Activated CD4-positive, alpha-beta T cell treated with anti-CD3 and anti-CD28 coated beads, Interleukin-2, amount 10 ng/mL, durations not matched to agents 7 days and 5 days (primary cell): ENCODE measurements around the gene MLLT6. TPM values are rescaled to one million over a fixed set of nuclear protein-coding genes. Genes with fewer than 3 reads are reported as not detected.

Experiments
- CTCF ChIA-PET: fragments of 350-600 bp; sonication (Branson Sonifier 250); formaldehyde crosslinking; loops from one replicate; lab custom pipeline; 2021; ENCODE audit warnings: antibody characterized with exemption; lab: Charles Lee
- POLR2A ChIA-PET: fragments of 350-600 bp; sonication (Branson Sonifier 250); formaldehyde crosslinking; loops from one replicate; lab custom pipeline; 2021; ENCODE audit warnings: antibody characterized with exemption; lab: Charles Lee
- DNase-seq: peaks from one replicate; pipeline ENCODE4 v3.0.0-alpha.2; 2020
- H3K27ac Mint-ChIP-seq: one replicate; pipeline ENCODE4 v1.8.0; 2021; ENCODE audit warnings: mild to moderate bottlenecking, moderate library complexity, mixed read lengths
- H3K27me3 Mint-ChIP-seq: one replicate; pipeline ENCODE4 v1.8.0; 2021; ENCODE audit warnings: mixed read lengths
- H3K36me3 Mint-ChIP-seq: one replicate; pipeline ENCODE4 v1.8.0; 2021; ENCODE audit warnings: low read depth, mixed read lengths
- H3K4me1 Mint-ChIP-seq: one replicate; pipeline ENCODE4 v1.8.0; 2021; ENCODE audit warnings: mixed read lengths
- H3K4me3 Mint-ChIP-seq: one replicate; pipeline ENCODE4 v1.8.0; 2021; ENCODE audit warnings: mild to moderate bottlenecking, moderate library complexity, mixed read lengths
- H3K9me3 Mint-ChIP-seq: one replicate; pipeline ENCODE4 v1.8.0; 2021; ENCODE audit warnings: mixed read lengths
- total RNA-seq, 2 experiments: library from RNA; stranded (reverse); gene quantifications; one replicate each; pipeline ENCODE4 v1.2.3, GENCODE V29; 2021

Gene MLLT6
- total RNA-seq, 2 experiments from 2014 or later, result 251 to 264 TPM

DNA sequence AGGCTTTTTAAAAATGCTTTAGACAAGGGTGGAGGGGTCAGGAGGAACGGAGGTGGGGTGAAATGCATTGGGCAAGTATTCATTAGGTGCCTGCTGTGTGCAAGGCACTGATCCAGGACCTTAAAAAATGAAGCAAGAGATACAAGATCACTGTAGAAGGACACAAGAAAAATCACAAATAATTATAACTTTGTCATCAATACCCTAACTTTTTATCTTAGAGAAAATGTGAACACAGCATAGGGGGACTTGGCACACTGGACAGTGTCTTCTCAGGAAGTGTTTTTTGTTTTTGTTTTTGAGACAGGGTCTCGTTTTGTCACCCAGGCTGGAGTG lies 37.3 kb upstream of the MLLT6 start:
- DNase-seq, result no peak
- H3K9me3 Mint-ChIP-seq, result no peaks in the 10 kb centered on the region
- CTCF ChIA-PET, result interaction anchor here (0.6 to 3.1 kb wide), 17 partner anchors 9 to 319 kb away, joined by 3 to 32 read pairs (median 4); no protein-coding TSS in a partner anchor
- no peak overlapping the region for H3K4me3 Mint-ChIP-seq
- H3K27me3 Mint-ChIP-seq, result peaks cover 56% of the 10 kb centered on the region
- H3K36me3 Mint-ChIP-seq, result no peaks in the 10 kb centered on the region
- H3K27ac Mint-ChIP-seq, result no peak overlapping the region
- POLR2A ChIA-PET, result no interaction called here
- H3K4me1 Mint-ChIP-seq, result peaks cover 12% of the 10 kb centered on the region

DNA sequence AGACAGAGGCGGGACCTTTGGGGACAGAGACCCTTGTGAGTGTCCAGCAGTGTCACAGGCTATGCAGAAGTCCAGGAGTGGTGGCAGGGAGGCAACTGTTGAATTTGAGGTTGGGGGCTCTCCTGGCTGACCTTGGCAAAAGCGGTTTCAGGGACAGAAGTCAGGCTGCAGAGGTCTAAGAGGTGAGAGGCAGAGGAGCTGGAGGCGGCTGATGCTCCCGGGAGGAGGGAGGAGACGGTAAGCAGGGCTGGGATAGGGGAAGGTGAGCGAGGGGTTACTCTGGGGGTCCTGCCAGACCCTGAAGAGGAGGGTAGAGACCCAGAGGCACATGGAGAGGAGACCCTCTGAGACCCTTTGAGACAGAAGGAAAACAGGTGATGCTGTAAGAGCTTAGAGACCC lies 35.6 kb upstream of the MLLT6 start:
- DNase-seq, result no peak
- H3K36me3 Mint-ChIP-seq, result no peaks in the 10 kb centered on the region
- H3K27me3 Mint-ChIP-seq, result peaks cover 57% of the 10 kb centered on the region
- no peaks in the 10 kb centered on the region for H3K9me3 Mint-ChIP-seq
- H3K4me3 Mint-ChIP-seq, result no peak overlapping the region
- ChIA-PET CTCF (interaction anchor here (1.2 to 2.9 kb wide), 4 partner anchors 65 to 127 kb away, joined by 3 to 32 read pairs (median 4); no protein-coding TSS in a partner anchor), POLR2A (no interaction called here)
- H3K4me1 Mint-ChIP-seq, result peaks cover 15% of the 10 kb centered on the region
- no peak overlapping the region for H3K27ac Mint-ChIP-seq

DNA sequence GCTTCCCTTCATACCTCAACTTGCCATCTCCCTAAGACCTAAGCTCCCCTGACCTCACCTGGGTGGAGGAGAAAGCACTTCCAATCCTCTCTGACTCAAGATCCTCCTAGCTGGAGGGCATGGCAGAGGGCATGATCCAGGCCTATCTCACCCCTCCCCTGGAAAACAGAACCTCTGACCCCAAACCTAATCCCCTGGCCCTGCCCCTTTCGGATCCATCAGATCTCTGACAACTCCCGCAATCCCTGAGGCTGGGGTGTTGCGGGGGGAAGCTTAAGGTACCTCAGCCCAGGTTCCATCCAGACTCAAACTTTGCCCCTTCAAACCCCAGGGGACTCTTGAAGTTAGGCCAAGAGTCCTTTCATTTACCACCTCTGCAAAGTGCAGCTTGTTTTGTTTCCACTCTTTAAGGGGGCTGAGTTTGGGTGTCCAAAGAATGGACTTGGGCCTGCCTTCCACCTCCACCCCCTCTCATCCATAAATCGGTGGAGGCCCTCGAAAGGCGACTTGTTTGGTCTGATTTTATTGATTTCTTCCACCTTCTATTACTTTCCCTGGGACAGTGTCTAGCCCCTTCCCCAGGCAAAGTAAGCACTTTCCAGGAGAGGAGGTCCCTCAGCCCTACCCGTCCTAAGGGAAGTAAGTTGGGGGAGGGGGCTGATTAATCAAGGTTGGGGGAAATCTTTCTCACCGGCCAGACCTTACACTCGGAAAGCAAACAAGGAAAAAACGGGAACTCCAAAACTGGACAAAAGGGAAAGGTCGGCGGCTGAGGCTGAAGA lies 32.9 kb upstream of the MLLT6 start:
- Mint-ChIP-seq H3K4me3 (peak overlapping the region; percentile 41), H3K9me3 (no peaks in the 10 kb centered on the region), H3K27ac (no peak overlapping the region), H3K36me3 (no peaks in the 10 kb centered on the region), H3K27me3 (peaks cover 53% of the 10 kb centered on the region), H3K4me1 (peaks cover 36% of the 10 kb centered on the region)
- CTCF ChIA-PET, result interaction anchor here (0.6 to 0.9 kb wide), 2 partner anchors 9 to 131 kb away, joined by 3 to 4 read pairs; no protein-coding TSS in a partner anchor
- no peak for DNase-seq
- POLR2A ChIA-PET, result no interaction called here

DNA sequence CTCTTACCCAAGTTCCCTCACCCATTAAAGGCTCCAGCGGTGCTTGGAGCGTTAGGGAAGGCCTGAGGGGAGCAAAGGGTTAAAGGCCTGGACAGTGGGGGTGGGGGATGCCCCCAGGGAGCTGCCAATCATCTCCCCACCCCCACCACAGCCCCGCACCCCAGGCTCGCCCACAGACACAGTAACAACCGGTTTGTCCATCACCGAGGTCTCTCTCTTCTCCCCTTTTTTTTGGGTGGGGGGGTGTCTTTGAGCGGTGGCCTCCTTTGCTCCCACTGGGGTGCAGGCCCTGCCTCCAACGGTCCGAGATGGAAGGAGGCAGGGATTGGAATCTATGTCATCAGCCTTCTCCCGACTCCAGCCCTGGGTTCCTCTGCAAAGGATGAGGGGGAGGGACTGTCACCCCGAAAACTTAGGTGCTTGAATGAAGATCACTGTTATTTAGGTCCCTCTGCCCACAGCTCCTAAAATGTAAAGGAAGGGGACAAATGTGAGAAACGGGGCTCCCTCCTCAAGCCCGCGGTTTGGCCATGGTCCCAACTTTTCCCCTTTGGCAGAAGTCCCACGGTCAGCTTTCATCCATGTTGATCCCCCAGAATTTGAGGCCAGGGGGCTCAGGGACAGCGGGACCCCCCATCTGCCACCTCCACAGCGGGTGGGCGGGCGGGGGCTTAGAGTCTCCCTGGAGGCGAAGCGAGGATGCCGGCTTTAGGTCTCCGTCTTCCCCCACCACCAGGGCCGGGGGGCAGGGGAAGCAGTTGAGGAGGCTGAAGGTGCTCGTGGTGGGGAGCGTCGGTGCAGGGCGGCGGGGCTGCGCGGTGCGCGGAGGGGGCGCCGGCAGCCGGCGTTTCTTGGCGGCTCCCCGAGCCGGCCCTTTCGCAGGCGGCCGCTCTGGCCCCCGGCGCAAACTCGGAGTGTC lies 32.0 kb upstream of the MLLT6 start:
- Mint-ChIP-seq H3K4me1 (peaks cover 41% of the 10 kb centered on the region), H3K9me3 (no peaks in the 10 kb centered on the region), H3K27ac (peak overlapping the region; percentile 50), H3K27me3 (peaks cover 46% of the 10 kb centered on the region), H3K4me3 (peak overlapping the region; percentile 22), H3K36me3 (no peaks in the 10 kb centered on the region)
- POLR2A ChIA-PET, result no interaction called here
- CTCF ChIA-PET, result interaction anchor here (1.8 to 6.0 kb wide), 2 partner anchors 63 to 115 kb away, joined by 6 to 57 read pairs; no protein-coding TSS in a partner anchor
- no peak for DNase-seq

DNA sequence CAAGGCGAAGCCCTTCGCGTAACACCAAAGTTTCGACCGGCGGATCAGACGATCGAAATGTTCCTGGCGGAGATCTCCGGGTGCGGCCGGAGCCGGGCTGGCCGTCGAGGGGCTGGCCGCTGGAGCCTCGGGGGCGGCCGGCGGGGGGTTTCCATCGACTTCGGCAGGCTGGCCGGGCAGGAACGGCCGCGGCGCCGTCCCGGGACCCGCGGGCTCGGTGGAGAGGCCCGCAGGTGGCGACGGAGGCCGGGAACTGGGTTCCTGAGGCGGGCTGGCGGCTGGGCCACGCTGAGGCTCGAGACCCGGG lies 31.4 kb upstream of the MLLT6 start:
- no peak overlapping the region for H3K27ac Mint-ChIP-seq
- no peaks in the 10 kb centered on the region for H3K9me3 Mint-ChIP-seq
- H3K36me3 Mint-ChIP-seq, result no peaks in the 10 kb centered on the region
- H3K27me3 Mint-ChIP-seq, result peaks cover 40% of the 10 kb centered on the region
- ChIA-PET POLR2A (no interaction called here), CTCF (interaction anchor here (1.2 to 6.0 kb wide), 3 partner anchors 55 to 116 kb away, joined by 3 to 57 read pairs (median 6); no protein-coding TSS in a partner anchor)
- peak overlapping the region; percentile 55 for H3K4me3 Mint-ChIP-seq
- H3K4me1 Mint-ChIP-seq, result peaks cover 43% of the 10 kb centered on the region
- no peak for DNase-seq

DNA sequence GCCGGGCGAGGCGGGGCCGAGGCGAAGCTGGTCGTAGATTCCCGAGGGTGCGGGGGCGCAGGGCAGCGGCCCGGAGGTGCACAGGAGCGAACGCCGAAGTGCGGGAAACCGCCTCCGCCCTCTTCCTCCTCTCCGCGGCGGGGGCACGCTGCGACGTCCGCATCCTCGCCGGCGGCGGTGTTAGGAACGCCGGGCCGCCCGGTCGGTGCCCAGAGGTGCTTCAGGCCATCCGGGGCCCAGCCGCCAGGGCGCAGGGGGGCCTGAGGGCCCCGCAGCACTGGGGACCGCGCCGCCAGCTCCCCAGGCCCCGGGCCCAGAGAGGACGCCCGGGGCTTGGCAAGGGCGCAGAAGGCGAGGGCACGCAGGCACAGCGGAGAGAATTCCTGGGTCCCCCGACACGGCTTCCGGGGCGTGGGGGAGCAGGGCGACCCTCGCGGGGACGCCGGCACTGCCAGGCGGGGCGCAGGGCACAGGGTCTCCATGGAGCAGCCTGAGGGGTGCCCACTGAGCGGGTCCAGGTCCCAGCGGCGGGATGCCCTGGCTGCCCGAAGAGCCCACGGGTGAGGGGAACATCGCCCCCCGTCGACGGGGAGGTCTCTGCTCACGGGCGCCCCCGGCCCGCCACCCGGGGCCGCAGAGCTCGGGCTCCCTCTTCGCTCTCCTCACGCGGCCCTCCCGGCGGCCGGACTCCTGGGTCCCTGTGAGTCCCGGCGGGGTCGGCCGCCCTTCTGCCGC lies 30.9 kb upstream of the MLLT6 start:
- Mint-ChIP-seq H3K36me3 (no peaks in the 10 kb centered on the region), H3K9me3 (no peaks in the 10 kb centered on the region), H3K4me1 (peaks cover 43% of the 10 kb centered on the region)

DNA sequence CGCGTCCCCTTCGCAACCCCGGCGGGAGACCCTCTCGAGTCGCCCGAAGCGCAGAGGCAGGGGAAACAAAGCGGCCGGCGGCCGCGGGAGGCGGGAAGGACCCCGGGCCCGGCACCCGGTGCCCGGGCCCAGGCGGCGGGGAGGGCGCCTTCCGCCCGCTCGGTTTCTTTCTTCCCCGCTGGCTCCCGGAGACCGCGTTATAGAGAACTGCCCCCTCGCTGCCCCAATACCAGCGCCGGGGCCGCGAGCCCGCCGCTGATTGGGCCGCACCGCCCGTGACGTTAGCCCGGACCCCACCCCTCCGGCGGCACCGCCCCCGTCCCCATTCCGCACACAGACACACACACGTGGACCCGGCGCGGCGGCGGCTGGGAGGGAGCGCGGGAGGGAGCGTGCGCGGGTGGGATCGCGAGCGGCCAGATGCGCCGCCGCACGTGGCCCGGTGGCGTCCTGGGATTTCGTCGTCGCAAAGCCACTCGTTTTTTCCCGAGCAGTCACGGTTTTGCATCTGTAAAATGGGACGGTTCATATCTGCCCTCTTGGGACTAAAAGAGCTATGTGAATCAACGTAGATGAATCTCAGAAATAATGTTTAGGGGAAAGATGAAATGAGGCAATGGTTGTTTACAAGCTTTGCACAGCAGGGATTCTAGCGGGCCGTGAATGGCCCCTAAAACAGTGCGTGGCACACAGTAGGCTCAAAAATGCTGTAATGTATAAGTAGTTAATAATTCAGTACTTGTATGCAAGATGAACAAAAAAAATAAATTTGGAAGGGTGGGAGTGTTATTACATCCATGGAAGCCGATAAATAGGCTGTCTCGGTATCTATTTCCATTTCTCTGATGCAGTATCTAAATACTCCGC lies 30.1 kb upstream of the MLLT6 start, which contains the start of gene EPOP:
Gene EPOP, minus strand, starts transcription at position 209 of the 867 bp plus-strand sequence. CDS start 462 bp downstream, outside the sequence.
- POLR2A ChIA-PET, result no interaction called here
- H3K36me3 Mint-ChIP-seq, result no peaks in the 10 kb centered on the region
- CTCF ChIA-PET, result interaction anchor here (0.9 to 6.0 kb wide), 6 partner anchors 8 to 117 kb away, joined by 3 to 57 read pairs (median 5); no protein-coding TSS in a partner anchor
- no peaks in the 10 kb centered on the region for H3K9me3 Mint-ChIP-seq
- peak within 1 kb of the TSS; percentile 55 for H3K4me3 Mint-ChIP-seq
- peak within 1 kb of the TSS; percentile 36 for H3K27ac Mint-ChIP-seq
- peaks cover 28% of the 10 kb centered on the region for H3K27me3 Mint-ChIP-seq
- peak; percentile 90 for DNase-seq
- H3K4me1 Mint-ChIP-seq, result peaks cover 43% of the 10 kb centered on the region

More for the DNA sequence above, 30.9 kb upstream of the MLLT6 start:
- POLR2A ChIA-PET, result no interaction called here
- no peak overlapping the region for H3K27ac Mint-ChIP-seq
- H3K4me3 Mint-ChIP-seq, result peak overlapping the region; percentile 55
- no peak for DNase-seq
- peaks cover 35% of the 10 kb centered on the region for H3K27me3 Mint-ChIP-seq
- CTCF ChIA-PET, result interaction anchor here (0.9 to 6.0 kb wide), 5 partner anchors 18 to 116 kb away, joined by 3 to 57 read pairs (median 4); no protein-coding TSS in a partner anchor

DNA sequence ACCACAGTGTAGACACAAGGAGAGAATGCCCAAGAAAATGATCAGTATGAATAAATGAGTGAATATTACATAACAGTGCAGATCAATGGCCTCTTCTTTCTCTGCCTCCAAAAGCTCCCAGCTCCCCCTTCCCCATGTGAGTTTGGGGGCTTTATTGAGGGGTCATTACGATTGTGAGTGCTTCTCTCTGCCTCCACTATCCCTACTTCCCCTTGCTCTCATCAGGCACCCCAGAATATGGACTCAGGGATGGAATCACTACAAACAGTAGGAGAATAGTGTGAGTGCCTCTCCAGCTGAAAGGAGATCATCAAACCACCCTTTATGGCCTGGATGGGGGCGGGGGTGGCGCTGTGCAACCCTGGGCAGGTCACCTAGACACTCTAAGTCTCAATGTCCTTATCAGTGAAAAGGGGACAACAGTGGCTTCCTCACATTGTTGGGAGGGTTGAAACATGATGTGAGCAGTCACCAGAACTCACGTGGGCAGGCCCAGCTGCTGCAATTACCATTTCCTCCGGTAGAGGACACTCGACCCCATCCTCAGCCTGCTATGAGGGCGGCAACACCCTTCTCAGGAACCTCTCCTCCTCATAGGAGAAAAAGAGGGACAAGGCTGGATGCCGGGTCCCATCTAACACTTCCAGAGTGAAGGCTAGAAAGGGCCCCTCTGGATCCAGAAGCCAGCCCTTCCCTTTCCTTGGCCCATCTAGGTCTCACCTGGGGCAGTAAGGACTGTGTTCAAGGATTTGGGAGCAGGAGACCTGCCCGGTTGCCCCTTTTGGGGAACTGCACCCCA lies 28.2 kb upstream of the MLLT6 start:
- POLR2A ChIA-PET, result no interaction called here
- Mint-ChIP-seq H3K27me3 (peaks cover 10% of the 10 kb centered on the region), H3K36me3 (no peaks in the 10 kb centered on the region), H3K9me3 (no peaks in the 10 kb centered on the region), H3K27ac (peak overlapping the region; percentile 2), H3K4me3 (no peak overlapping the region), H3K4me1 (peaks cover 38% of the 10 kb centered on the region)
- peak; percentile 82 for DNase-seq
- CTCF ChIA-PET, result interaction anchor here (0.7 to 6.0 kb wide), 19 partner anchors 8 to 253 kb away, joined by 3 to 57 read pairs (median 4); partner anchors contain the start of gene PSMB3

DNA sequence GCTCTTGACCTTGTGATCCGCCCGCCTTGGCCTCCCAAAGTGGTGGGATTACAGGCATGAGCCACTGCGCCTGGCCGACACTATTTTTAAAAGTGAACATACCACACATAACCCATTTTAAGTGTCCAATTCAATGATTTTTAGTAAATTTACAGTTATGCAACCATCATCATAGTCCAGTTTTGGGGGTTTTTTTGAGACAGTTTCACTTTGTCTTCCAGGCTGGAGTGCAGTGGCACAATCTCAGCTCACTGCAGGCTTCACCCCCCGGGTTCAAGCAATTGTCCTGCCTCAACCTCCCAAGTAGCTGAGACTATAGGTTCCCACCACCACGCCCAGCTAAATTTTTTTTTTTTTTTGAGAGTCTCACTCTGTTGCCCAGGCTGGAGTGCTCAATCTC lies 27.3 kb upstream of the MLLT6 start:
- CTCF ChIA-PET, result interaction anchor here (0.7 to 6.0 kb wide), 11 partner anchors 9 to 363 kb away, joined by 3 to 57 read pairs (median 6); no protein-coding TSS in a partner anchor
- H3K27me3 Mint-ChIP-seq, result peaks cover 3% of the 10 kb centered on the region
- no peaks in the 10 kb centered on the region for H3K9me3 Mint-ChIP-seq
- peaks cover 31% of the 10 kb centered on the region for H3K4me1 Mint-ChIP-seq
- no peaks in the 10 kb centered on the region for H3K36me3 Mint-ChIP-seq
- DNase-seq, result no peak
- H3K4me3 Mint-ChIP-seq, result no peak overlapping the region
- POLR2A ChIA-PET, result no interaction called here
- no peak overlapping the region for H3K27ac Mint-ChIP-seq

DNA sequence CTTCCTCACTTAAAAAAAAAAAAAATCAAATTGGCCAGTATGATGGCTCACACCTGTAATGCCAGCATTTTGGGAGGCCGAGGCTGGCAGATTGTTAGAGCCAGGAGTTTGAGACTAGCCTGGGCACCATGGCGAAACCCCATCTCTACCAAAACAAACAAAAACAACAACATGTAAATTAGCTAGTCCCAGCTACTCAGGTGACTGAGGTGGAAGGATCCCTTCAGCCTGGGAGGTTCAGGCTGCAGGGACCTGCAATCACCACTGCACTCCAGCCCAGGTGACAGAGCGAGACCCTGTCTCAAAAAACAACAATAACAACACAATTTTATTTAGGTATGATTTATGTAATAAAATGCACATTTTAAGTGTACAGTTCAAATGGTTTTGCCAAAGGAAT lies 24.0 kb upstream of the MLLT6 start:
- ChIA-PET POLR2A (interaction anchor here (0.6 kb wide), 1 partner anchor 20 kb away, joined by 4 read pairs; no protein-coding TSS in a partner anchor), CTCF (interaction anchor here (1.2 kb wide), 1 partner anchor 54 kb away, joined by 7 read pairs; no protein-coding TSS in a partner anchor)
- Mint-ChIP-seq H3K9me3 (no peaks in the 10 kb centered on the region), H3K27ac (no peak overlapping the region), H3K36me3 (no peaks in the 10 kb centered on the region), H3K4me3 (no peak overlapping the region), H3K4me1 (peaks cover 16% of the 10 kb centered on the region), H3K27me3 (peaks cover 2% of the 10 kb centered on the region)
- no peak for DNase-seq
